NB4 (cell line): ENCODE results near the gene TCF4.

Experiments
- CTCF ChIP-seq: IDR thresholded peaks from one replicate; pipeline ENCODE4 v1.5.1; 2012; ENCODE audit warnings: low read depth, low read length
- MAX ChIP-seq: IDR thresholded peaks from 2 replicates; pipeline ENCODE4 v1.6.1; 2011; ENCODE audit warnings: low read depth, low read length
- MYC ChIP-seq: IDR thresholded peaks from 2 replicates; pipeline ENCODE4 v1.6.1; 2011; ENCODE audit warnings: low read depth, low read length
- POLR2A ChIP-seq: IDR thresholded peaks from 2 replicates; pipeline ENCODE4 v1.6.1; 2011; ENCODE audit warnings: mild to moderate bottlenecking; ENCODE audit not compliant: insufficient read length; ENCODE audit errors: extremely low read depth

- TF ChIP-seq CTCF = no peak
- TF ChIP-seq MAX = no peak
- TF ChIP-seq MYC = no peak
- TF ChIP-seq POLR2A = no peak
Measured at GRCh38 chr18:55370936-55371335, 217.1 kb downstream of the TCF4 start.
